Activated T-cell treated with anti-CD3 and anti-CD28 coated beads, Interleukin-2, amount 50 U/mL, for 72 hours (primary cell): ENCODE data around the gene TSKS. TPM values are rescaled to one million over a fixed set of nuclear protein-coding genes. Genes with fewer than 3 reads are reported as not detected.

Source experiments
- ATAC-seq, 2 donors: fragments of 150-1000 bp; cut with Tn5 transposase; replicated peaks in 1 of 2; 2 replicates each; pipeline ENCODE4 v1.10.0; 2021; ENCODE audit warnings: moderate library complexity in 2 of 2, mild to moderate bottlenecking in 1 of 2
- DNase-seq, 2 donors: peaks; one replicate each; pipeline ENCODE4 v3.0.0; 2021 to 2022; ENCODE audit warnings: mixed read lengths in 1 of 2
- H3K27ac Mint-ChIP-seq: one replicate; pipeline ENCODE4 v1.8.0; 2022; ENCODE audit warnings: mild to moderate bottlenecking, moderate library complexity, mixed read lengths
- H3K27me3 Mint-ChIP-seq: one replicate; pipeline ENCODE4 v1.8.0; 2022; ENCODE audit warnings: low read depth, mixed read lengths
- H3K36me3 Mint-ChIP-seq, 2 donors: one replicate each; pipeline ENCODE4 v1.8.0; 2022; ENCODE audit warnings: mixed read lengths in 2 of 2, mild to moderate bottlenecking in 1 of 2; ENCODE audit not compliant: insufficient read depth in 2 of 2
- H3K4me1 Mint-ChIP-seq: one replicate; pipeline ENCODE4 v1.8.0; 2022; ENCODE audit warnings: low read depth, mixed read lengths
- H3K4me3 Mint-ChIP-seq, 2 donors: one replicate each; pipeline ENCODE4 v1.8.0; 2022; ENCODE audit warnings: mild to moderate bottlenecking in 2 of 2, mixed read lengths in 2 of 2, moderate library complexity in 2 of 2
- H3K9me3 Mint-ChIP-seq, 2 donors: one replicate each; pipeline ENCODE4 v1.8.0; 2022; ENCODE audit warnings: mixed read lengths in 2 of 2
- total RNA-seq, 2 donors: library from RNA; stranded (reverse); gene quantifications; one replicate each; pipeline ENCODE4 v1.2.3, GENCODE V29; 2022

TSKS gene
- total RNA-seq, 2 donors from 2014 or later = 0.19 to 2.4 TPM

DNA sequence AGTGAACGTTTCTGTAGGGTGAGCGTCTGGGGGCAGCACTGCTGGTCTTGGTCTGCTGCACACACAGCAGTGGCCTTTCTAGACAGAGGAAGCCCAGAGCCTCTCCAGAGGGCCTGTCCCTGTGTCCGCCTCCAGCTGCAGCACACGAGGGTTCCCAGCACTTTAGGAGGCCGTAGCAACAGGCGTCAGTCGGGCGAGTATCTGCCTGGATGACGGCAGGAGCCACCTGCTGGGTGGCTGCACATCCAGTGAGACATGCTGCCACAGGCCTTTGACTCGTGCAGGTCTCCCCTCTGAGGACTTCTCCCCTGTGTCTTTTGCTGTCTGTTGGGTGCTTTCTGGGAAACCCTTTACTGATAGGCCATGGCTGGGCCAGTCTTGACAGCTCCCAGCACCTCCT lies 25.8 kb upstream of the TSKS start:
- Mint-ChIP-seq H3K4me3 (no peak overlapping the region), H3K27me3 (no peaks in the 10 kb centered on the region), H3K4me1 (peaks cover 14% of the 10 kb centered on the region), H3K27ac (no peak overlapping the region), H3K9me3 (no peaks in the 10 kb centered on the region), H3K36me3 (peaks cover 7 to 8% of the 10 kb centered on the region in 2 donors)
- ATAC-seq (no peak), DNase-seq (no peak)

DNA sequence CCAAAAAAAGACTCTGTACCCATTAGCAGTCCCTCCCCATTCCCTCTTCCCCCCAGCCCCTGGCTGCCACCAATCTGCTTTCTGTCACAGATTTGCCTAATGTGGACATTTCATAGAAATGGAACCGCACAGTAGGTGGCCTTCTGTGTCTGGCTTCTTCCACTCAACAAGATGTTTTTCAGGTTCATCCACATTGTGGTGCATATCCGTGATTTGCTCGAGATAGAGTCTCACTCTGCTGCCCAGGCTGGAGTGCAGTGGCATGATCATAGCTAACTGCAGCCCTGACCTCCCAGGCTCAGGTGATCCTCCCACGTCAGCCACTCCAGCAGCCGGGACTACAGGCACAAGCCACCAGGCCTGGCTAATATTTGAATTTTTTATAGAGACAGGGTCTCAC lies 24.6 kb upstream of the TSKS start:
- H3K36me3 Mint-ChIP-seq = peaks cover 9 to 15% of the 10 kb centered on the region in 2 donors
- DNase-seq (no peak), ATAC-seq (no peak)
- no peaks in the 10 kb centered on the region for H3K27me3 Mint-ChIP-seq
- no peak overlapping the region for H3K4me3 Mint-ChIP-seq
- H3K4me1 Mint-ChIP-seq = peaks cover 8% of the 10 kb centered on the region
- H3K27ac Mint-ChIP-seq = no peak overlapping the region
- H3K9me3 Mint-ChIP-seq = no peaks in the 10 kb centered on the region

DNA sequence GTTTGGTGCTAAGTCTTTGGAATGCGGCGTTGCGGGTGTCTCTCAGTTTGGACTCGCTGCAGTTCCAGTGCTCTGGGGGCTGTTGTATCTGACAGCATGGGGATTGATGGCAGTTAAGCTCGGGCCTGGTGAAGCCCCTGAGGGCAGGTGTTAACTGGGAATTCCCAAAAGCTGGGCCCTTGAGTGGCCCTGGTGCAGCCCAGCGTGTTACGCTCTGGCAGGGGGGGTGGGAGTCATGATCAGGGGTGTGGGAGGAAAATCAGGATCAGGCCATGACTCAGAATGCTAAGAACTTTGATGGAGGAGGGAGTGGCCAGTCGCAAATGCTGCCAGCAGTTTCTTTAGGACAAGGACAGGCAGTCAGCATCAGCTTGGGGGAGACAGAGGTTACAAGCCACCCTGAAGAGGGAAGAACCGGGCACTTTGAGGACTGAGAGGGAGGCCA lies 23.3 kb upstream of the TSKS start:
- DNase-seq = no peak
- no peaks in the 10 kb centered on the region for H3K9me3 Mint-ChIP-seq

DNA sequence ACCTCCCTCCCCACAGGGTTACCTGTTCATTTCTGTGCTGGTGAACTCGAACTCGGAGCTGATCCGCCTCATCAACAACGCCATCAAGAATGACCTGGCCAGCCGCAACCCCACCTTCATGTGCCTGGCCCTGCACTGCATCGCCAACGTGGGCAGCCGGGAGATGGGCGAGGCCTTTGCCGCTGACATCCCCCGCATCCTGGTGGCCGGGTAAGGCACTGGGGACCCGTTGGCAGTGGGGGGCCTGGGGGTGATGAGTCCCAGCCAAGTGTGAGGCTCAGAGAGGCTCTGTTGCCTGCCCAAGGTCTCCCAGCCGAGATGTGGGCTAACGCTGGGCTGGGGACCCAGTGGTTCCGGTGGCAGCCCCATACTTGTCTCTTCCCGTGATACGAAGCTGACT lies 19.4 kb upstream of the TSKS start:
- Mint-ChIP-seq H3K36me3 (peaks cover 7 to 13% of the 10 kb centered on the region in 2 donors), H3K4me1 (peaks cover 24% of the 10 kb centered on the region), H3K9me3 (no peaks in the 10 kb centered on the region), H3K27ac (no peak overlapping the region), H3K4me3 (no peak overlapping the region), H3K27me3 (no peaks in the 10 kb centered on the region)
- ATAC-seq = no peak
- no peak for DNase-seq

More for the DNA sequence above, 23.3 kb upstream of the TSKS start:
- Mint-ChIP-seq H3K27ac (no peak overlapping the region), H3K27me3 (no peaks in the 10 kb centered on the region), H3K4me1 (peaks cover 8% of the 10 kb centered on the region), H3K36me3 (peaks cover 9 to 16% of the 10 kb centered on the region in 2 donors), H3K4me3 (no peak overlapping the region)
- ATAC-seq = no peak

DNA sequence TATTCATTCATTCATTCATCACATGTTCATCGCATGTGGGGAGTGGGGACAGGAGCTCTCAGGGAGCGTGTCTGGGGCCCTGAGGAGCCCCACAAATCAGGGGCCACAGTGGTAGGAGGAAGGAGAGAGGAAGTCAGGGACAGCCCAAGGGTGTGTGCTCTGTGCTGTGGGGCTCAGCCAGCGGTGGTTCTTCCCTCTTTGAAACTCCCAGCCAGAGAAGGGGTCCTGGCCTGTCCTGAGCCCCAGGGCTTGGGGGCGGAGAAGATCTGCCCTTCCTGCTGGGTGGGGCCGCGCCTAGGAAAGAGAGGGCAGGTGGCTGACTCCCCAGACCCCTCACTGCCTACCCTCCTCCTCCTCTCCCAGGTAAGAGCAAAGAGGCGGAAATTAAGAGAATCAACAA lies 18.3 kb upstream of the TSKS start:
- no peak for DNase-seq
- Mint-ChIP-seq H3K36me3 (peaks cover 7 to 13% of the 10 kb centered on the region in 2 donors), H3K4me1 (peaks cover 19% of the 10 kb centered on the region), H3K9me3 (no peaks in the 10 kb centered on the region), H3K27me3 (no peaks in the 10 kb centered on the region), H3K4me3 (no peak overlapping the region), H3K27ac (no peak overlapping the region)
- ATAC-seq = no peak

DNA sequence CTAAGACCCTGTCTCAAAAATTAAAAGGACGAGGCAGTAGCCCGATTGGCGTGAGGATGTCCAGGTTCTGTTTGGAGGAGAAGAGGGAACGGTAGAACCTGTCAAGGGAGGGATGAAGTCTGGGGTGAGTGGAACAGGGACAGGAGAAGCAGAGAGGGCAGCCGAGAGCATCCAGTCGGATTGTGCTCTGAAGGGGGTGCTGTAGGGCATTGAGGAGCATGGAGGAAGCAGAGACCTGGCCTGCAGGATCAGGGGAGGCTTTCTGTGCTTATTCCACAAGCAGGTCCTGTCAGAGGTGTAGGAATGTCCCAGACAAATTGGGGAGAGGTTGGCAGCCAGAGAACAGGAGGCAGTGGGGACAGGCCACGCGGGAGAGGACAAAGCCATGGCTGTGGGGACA lies 17.8 kb upstream of the TSKS start:
- peak overlapping the region; percentile 42 for H3K27ac Mint-ChIP-seq
- ATAC-seq = no peak
- no peaks in the 10 kb centered on the region for H3K9me3 Mint-ChIP-seq
- H3K27me3 Mint-ChIP-seq = no peaks in the 10 kb centered on the region
- no peak for DNase-seq
- no peak overlapping the region for H3K4me3 Mint-ChIP-seq
- H3K36me3 Mint-ChIP-seq = peaks cover 7 to 13% of the 10 kb centered on the region in 2 donors
- peaks cover 16% of the 10 kb centered on the region for H3K4me1 Mint-ChIP-seq

DNA sequence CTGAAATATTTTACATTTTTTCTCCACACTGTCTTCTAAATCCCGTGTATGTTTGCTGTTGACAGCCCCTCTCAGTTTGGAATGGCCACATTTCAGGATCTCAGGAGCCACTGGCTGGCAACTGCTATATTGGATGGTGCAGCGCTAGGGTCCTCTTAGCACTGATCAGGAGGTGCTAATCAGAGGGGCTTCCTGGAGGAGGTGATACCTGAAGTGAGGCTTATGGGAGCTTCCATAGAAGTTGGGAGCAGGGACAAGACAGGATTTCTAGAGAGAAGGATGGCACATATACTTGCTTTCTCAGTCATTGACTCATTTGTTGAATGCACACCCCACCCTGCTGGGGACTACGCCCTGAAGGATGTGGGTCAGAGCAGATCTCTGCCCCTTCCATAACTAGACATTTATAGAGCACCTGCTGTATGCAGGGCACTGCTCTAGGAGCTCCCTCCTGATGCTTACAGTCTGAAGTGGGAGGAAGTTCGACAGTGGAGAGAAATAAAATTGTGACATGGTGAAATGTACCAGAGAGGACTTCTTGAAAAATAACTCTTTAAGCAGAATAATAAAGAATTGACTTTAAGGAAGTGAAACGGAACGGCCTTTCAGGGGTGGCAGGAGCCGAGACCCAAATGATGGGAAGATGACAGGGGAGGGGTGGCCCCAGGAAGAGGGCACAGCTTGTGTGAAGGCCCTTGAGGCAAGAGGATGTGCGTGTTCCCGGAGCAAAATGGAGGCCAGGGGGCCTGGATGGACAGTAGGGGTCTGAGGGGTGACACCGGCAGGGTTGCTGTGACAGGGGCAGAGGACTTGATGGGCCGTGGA lies 16.8 kb upstream of the TSKS start:
- H3K9me3 Mint-ChIP-seq = no peaks in the 10 kb centered on the region
- H3K27ac Mint-ChIP-seq = peak overlapping the region; percentile 42
- no peak overlapping the region for H3K4me3 Mint-ChIP-seq
- no peak for DNase-seq
- peaks cover 16% of the 10 kb centered on the region for H3K4me1 Mint-ChIP-seq
- H3K36me3 Mint-ChIP-seq = peaks cover 3 to 10% of the 10 kb centered on the region in 2 donors
- ATAC-seq = no peak
- no peaks in the 10 kb centered on the region for H3K27me3 Mint-ChIP-seq

DNA sequence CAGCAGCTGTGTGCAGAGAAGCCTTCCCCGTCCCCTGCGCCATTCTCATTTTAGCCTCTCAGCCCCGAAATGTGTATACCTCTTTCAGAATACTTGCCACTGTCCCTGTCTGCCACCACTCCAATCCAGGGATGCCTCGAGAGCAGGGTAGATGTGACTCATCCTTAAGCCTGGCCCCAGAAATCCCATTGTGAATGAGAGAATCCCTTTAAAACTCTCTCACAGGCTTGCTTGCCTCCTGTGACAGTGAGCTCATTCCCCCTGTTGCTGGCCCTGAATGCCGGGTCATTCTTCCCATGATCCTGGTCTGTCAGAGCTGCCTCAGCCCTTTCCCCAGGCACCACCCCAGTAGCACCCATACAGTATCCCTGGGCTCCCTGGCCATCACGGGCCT lies 13.3 kb upstream of the TSKS start:
- Mint-ChIP-seq H3K27me3 (no peaks in the 10 kb centered on the region), H3K4me3 (no peak overlapping the region), H3K4me1 (peaks cover 20% of the 10 kb centered on the region), H3K9me3 (no peaks in the 10 kb centered on the region), H3K36me3 (peaks cover 0 to 6% of the 10 kb centered on the region in 2 donors), H3K27ac (peak overlapping the region; percentile 15)
- no peak for ATAC-seq
- no peak for DNase-seq

DNA sequence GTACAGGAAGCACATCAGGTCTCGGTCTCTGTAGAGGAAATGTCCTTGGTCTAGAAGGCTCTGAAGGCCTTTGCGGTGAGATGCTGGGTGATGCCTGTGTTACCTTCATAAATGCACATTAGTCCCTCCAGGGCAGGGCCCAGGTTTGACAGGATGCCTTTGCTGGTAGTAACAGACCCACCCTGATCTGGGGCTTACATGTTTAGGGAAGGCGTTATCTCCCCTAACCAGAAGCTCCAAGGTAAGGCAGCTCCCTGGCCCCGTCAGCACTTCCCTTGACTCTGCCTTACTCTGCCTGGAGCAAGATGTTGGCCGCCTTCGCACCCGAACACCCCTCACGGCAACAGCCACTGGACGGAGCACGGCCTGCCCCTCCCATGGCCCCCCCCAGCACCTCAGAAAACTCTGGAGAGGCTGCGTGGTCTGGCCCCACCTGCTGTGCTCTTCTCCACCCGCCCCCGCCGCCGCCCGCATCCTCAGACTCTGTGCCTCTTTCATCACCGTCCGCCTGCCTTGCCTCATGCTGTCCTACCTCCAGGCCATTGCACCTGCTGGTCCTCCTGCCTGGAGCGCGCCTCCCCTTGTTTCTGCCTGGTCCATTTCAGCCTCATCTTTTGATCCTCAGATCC lies 12.8 kb upstream of the TSKS start:
- Mint-ChIP-seq H3K4me1 (peaks cover 16% of the 10 kb centered on the region), H3K36me3 (peaks cover 0 to 6% of the 10 kb centered on the region in 2 donors), H3K9me3 (no peaks in the 10 kb centered on the region), H3K27me3 (no peaks in the 10 kb centered on the region), H3K27ac (no peak overlapping the region), H3K4me3 (no peak overlapping the region)
- no peak for DNase-seq
- ATAC-seq = no peak

DNA sequence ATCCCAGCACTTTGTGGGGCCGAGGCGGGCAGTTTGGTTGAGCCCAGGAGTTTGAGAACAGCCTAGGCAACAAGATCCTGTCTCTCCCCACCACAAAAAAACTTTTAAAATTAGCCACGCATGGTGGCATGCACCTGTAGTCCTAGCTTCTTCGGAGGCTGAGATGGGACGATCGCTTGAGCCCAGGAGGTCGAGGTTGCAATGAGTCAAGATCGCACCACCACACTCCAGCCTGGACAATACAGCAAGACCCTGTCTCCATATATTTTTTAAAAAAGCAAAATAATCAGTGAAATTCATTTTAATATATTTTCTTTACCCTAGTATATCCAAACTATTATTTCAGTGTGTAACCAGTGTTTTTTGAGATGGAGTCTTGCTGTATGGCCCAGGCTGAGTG lies 11.9 kb upstream of the TSKS start:
- H3K27ac Mint-ChIP-seq = no peak overlapping the region
- H3K4me3 Mint-ChIP-seq = no peak overlapping the region
- no peak for DNase-seq
- ATAC-seq = no peak
- peaks cover 0 to 6% of the 10 kb centered on the region in 2 donors for H3K36me3 Mint-ChIP-seq
- H3K4me1 Mint-ChIP-seq = peaks cover 7% of the 10 kb centered on the region
- no peaks in the 10 kb centered on the region for H3K9me3 Mint-ChIP-seq
- H3K27me3 Mint-ChIP-seq = no peaks in the 10 kb centered on the region

DNA sequence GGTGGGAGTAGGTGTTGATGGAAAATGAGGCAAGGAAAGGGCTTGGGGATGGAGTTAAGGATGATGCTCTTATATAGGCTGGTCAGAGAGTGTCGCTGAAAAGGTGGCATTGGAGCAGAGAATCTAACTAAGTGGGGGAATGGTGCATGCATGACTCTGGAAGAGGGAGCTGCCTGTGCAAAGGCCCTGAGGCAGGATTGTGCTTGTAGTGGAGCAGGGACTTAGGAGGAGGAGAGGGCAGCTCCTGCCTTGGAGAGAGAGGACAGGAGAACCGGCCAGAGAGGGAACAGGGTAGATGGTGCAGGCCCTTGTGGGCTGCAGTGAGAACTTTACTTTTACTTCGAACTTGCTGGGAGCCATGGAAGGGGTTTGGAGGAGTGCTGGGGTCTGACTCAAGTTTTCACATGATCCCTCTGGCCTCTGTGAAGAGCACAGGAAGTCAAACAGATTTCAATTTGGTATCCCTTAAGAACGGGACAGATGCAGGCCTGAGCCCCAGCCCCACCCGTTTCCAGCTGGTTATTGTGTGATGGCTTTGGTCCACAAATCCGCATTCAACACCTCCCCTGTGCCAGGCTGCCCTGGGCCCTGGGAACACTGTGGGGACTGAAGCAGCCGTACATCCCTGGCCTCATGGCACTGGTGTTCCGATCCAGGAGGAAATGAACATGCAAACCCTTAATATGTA lies 10.7 kb upstream of the TSKS start:
- DNase-seq (no peak), ATAC-seq (no peak)
- Mint-ChIP-seq H3K4me1 (peaks cover 13% of the 10 kb centered on the region), H3K27me3 (no peaks in the 10 kb centered on the region), H3K27ac (no peak overlapping the region), H3K36me3 (peaks cover 0 to 6% of the 10 kb centered on the region in 2 donors), H3K4me3 (no peak overlapping the region), H3K9me3 (no peaks in the 10 kb centered on the region)

DNA sequence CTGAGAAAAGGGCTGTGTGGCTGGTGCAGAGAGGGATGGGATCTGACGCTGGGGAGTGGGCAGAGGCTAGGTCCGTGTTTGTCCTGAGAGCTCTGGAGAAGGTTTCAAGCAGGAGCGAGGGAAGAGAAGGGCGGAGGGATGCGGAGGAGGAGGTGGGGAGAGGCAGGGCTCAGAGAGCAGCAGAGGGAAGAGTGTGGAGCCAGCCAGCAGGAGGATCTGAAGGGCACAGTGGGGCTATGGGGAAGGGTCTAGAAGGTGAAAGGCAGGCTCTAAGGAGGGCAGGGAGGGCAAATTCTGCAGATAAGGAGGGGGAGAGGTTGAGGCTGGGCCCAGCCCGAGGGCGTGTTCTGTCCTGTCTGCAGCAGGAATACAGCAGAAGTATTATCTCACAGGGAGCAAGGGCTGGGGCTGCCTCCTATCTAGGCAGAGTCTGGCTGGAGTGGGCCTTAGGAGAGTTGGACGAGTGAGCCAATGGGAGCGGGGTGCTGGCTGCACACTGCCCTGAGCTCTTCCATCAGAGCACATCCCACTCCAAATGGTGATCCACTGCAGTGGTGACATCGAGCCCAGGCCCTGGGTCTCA lies 9.8 kb upstream of the TSKS start:
- Mint-ChIP-seq H3K4me3 (no peak overlapping the region), H3K9me3 (no peaks in the 10 kb centered on the region), H3K4me1 (peaks cover 21% of the 10 kb centered on the region), H3K27me3 (no peaks in the 10 kb centered on the region), H3K36me3 (peaks cover 0 to 6% of the 10 kb centered on the region in 2 donors), H3K27ac (no peak overlapping the region)
- DNase-seq = no peak
- no peak for ATAC-seq

DNA sequence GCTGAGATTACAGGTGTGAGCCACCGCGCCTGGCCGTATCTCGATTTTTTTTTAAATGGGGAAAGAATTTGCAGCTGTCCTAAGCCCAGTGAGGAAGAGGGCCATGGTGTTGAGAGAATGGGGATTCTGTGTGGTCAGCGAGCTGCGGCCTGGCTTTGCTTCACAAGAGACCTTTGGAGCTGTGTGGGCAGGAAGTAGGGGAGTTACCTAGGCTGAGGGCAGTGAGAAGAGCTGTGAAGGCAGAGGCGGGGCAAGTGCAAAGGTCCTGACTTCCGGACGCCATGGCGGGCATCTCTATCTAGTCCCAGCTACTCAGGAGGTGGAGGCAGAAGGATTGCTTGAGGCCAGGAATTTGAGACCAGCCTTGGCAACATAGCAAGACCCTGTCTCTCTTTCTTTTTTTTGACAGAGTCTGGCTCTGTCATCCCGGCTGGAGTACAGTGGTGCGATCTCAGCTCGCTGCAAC lies 8.6 kb upstream of the TSKS start:
- ATAC-seq (no peak), DNase-seq (no peak)
- H3K4me3 Mint-ChIP-seq = no peak overlapping the region
- peaks cover 0 to 6% of the 10 kb centered on the region in 2 donors for H3K36me3 Mint-ChIP-seq
- H3K27ac Mint-ChIP-seq = no peak overlapping the region
- no peaks in the 10 kb centered on the region for H3K27me3 Mint-ChIP-seq
- H3K4me1 Mint-ChIP-seq = peaks cover 30% of the 10 kb centered on the region
- H3K9me3 Mint-ChIP-seq = no peaks in the 10 kb centered on the region
